GM19023 (cell line): Measurements from ENCODE around the gene PITPNM3.

Experiments used
- ATAC-seq: cut with Tn5 transposase; IDR thresholded peaks from one replicate; pipeline ENCODE4 v1.9.1; 2021; ENCODE audit warnings: mild to moderate bottlenecking, moderate library complexity; ENCODE audit not compliant: unreplicated experiment

Gene PITPNM3

GRCh38 chr17:6551869-6552531, 4.4 kb downstream of the PITPNM3 start:
- ATAC-seq: no peak

GRCh38 chr17:6551356-6551755, 5.0 kb downstream of the PITPNM3 start:
- ATAC-seq: no peak

GRCh38 chr17:6549384-6550036, 6.8 kb downstream of the PITPNM3 start:
- no peak for ATAC-seq

- ATAC-seq: no peak
Observed at GRCh38 chr17:6548578-6549330, 7.6 kb downstream of the PITPNM3 start.

GRCh38 chr17:6548034-6548433, 8.3 kb downstream of the PITPNM3 start:
- no peak for ATAC-seq

GRCh38 chr17:6547336-6547735, 9.0 kb downstream of the PITPNM3 start:
- no peak for ATAC-seq

GRCh38 chr17:6546069-6546718, 10.2 kb downstream of the PITPNM3 start:
- ATAC-seq: no peak

- no peak for ATAC-seq
Observed at GRCh38 chr17:6545291-6545690, 11.1 kb downstream of the PITPNM3 start.

GRCh38 chr17:6544011-6544370, 12.4 kb downstream of the PITPNM3 start:
- ATAC-seq: no peak

- ATAC-seq: no peak
Observed at GRCh38 chr17:6543079-6544010, 13.0 kb downstream of the PITPNM3 start.

GRCh38 chr17:6542577-6542976, 13.8 kb downstream of the PITPNM3 start:
- no peak for ATAC-seq

- ATAC-seq: no peak
Observed at GRCh38 chr17:6541886-6542285, 14.5 kb downstream of the PITPNM3 start.

- no peak for ATAC-seq
Observed at GRCh38 chr17:6539871-6540270, 16.5 kb downstream of the PITPNM3 start.

GRCh38 chr17:6536566-6537065, 19.7 kb downstream of the PITPNM3 start:
- no peak for ATAC-seq

- ATAC-seq: no peak
Observed at GRCh38 chr17:6536053-6536452, 20.3 kb downstream of the PITPNM3 start.

- ATAC-seq: no peak
Observed at GRCh38 chr17:6534846-6535514, 21.4 kb downstream of the PITPNM3 start.

- no peak for ATAC-seq
Observed at GRCh38 chr17:6532441-6532885, 23.9 kb downstream of the PITPNM3 start.

GRCh38 chr17:6531575-6531974, 24.8 kb downstream of the PITPNM3 start:
- no peak for ATAC-seq

GRCh38 chr17:6530324-6530920, 25.9 kb downstream of the PITPNM3 start:
- ATAC-seq: no peak
